Fibroblast of the conjunctiva (primary cell): ENCODE measurements around the gene STX11.

Experiments used
- DNase-seq: peaks from one replicate; pipeline ENCODE4 v3.0.0-alpha.2; 2010; ENCODE audit warnings: low read depth

Gene STX11

GRCh38 chr6:144143106-144143505, 7.2 kb upstream of the STX11 start:
- no peak for DNase-seq

- no peak for DNase-seq
Measured at GRCh38 chr6:144143878-144144277, 6.4 kb upstream of the STX11 start.

GRCh38 chr6:144144996-144145395, 5.3 kb upstream of the STX11 start:
- no peak for DNase-seq

- DNase-seq, result no peak
Measured at GRCh38 chr6:144145541-144145940, 4.8 kb upstream of the STX11 start.

GRCh38 chr6:144148886-144149285, 1.4 kb upstream of the STX11 start:
- DNase-seq, result no peak

- DNase-seq, result no peak
Measured at GRCh38 chr6:144149558-144149893, 791 bp upstream of the STX11 start.

- no peak for DNase-seq
Measured at GRCh38 chr6:144150710-144151657, 667 bp downstream of the STX11 start.

- DNase-seq, result no peak
Measured at GRCh38 chr6:144152334-144152900, 2.1 kb downstream of the STX11 start.

- no peak for DNase-seq
Measured at GRCh38 chr6:144153260-144153659, 2.9 kb downstream of the STX11 start.

- no peak for DNase-seq
Measured at GRCh38 chr6:144153971-144154370, 3.7 kb downstream of the STX11 start.

GRCh38 chr6:144155529-144155928, 5.2 kb downstream of the STX11 start:
- DNase-seq, result no peak

- DNase-seq, result no peak
Measured at GRCh38 chr6:144156338-144156737, 6.0 kb downstream of the STX11 start.

GRCh38 chr6:144156991-144157390, 6.7 kb downstream of the STX11 start:
- no peak for DNase-seq

GRCh38 chr6:144158133-144158532, 7.8 kb downstream of the STX11 start:
- DNase-seq, result no peak

- no peak for DNase-seq
Measured at GRCh38 chr6:144159223-144159622, 8.9 kb downstream of the STX11 start.

- no peak for DNase-seq
Measured at GRCh38 chr6:144159742-144160141, 9.4 kb downstream of the STX11 start.

GRCh38 chr6:144160431-144161005, 10.2 kb downstream of the STX11 start:
- DNase-seq, result no peak

GRCh38 chr6:144161975-144162374, 11.7 kb downstream of the STX11 start:
- no peak for DNase-seq

GRCh38 chr6:144162977-144163376, 12.7 kb downstream of the STX11 start:
- DNase-seq, result no peak

- DNase-seq, result no peak
Measured at GRCh38 chr6:144165784-144166183, 15.5 kb downstream of the STX11 start.

- DNase-seq, result no peak
Measured at GRCh38 chr6:144170044-144170443, 19.7 kb downstream of the STX11 start.

GRCh38 chr6:144171406-144171805, 21.1 kb downstream of the STX11 start:
- DNase-seq, result no peak

- DNase-seq, result no peak
Measured at GRCh38 chr6:144174006-144174405, 23.7 kb downstream of the STX11 start.
